HepG2 (cell line): ENCODE data around the gene LHFPL2. TPM values are rescaled to one million over a fixed set of nuclear protein-coding genes. Genes with fewer than 3 reads are reported as not detected.
A peak's percentile ranks its signal among the peaks of the same experiment; 100 is the strongest.

Experiments used
- ATAC-seq: fragments of 200-7000 bp; cut with Tn5 transposase; 3 replicates; pipeline ENCODE4 v1.9.1; 2020; ENCODE audit warnings: mild to moderate bottlenecking, moderate library complexity
- BruUV-seq: library from RNA; stranded (reverse); fragments of 400-500 nt; replicated peaks from 2 replicates; lab custom pipeline; 2021; lab: Mats Ljungman, UMichigan
- CTCF ChIA-PET: fragments of 300-600 bp; formaldehyde crosslinking; extraction: SDS; loops from one replicate; lab custom pipeline; 2021; ENCODE audit warnings: low total read pairs, inconsistent platforms, low intra/inter-chr PET ratio; lab: Yijun Ruan, JAX
- POLR2A ChIA-PET: fragments of 350-600 bp; sonication (Branson Sonifier 250); formaldehyde crosslinking; loops from one replicate; lab custom pipeline; 2020; ENCODE audit warnings: antibody characterized with exemption, inconsistent platforms; lab: Yijun Ruan, JAX
- DNase-seq: peaks from one replicate; pipeline ENCODE4 v3.0.0-alpha.2; 2015; ENCODE audit warnings: low spot score
- FAIRE-seq: peaks from 3 replicates; lab custom pipeline; 2011; peaks lifted over from hg19 to GRCh38; lab: Jason Lieb, UNC
- H2AFZ ChIP-seq: one replicate; pipeline ENCODE4 v1.6.1; 2011; ENCODE audit warnings: low read length, inconsistent platforms
- H3K27ac ChIP-seq: fragments of 300-600 bp; 3 replicates; pipeline ENCODE4 v1.8.0; 2011; ENCODE audit warnings: mixed run types, mild to moderate bottlenecking, mixed read lengths, low read length, inconsistent platforms; ENCODE audit not compliant: insufficient read depth; ENCODE audit errors: extremely low read length
- H3K27me3 ChIP-seq, 2 experiments: fragments of 200-600 bp in 1 of 2; 2 replicates in 1 of 2; 3 replicates in 1 of 2; pipeline versions ENCODE4 v1.6.0 to v1.8.0; 2011; ENCODE audit warnings: low read length in 2 of 2, mild to moderate bottlenecking in 2 of 2, moderate library complexity in 2 of 2, inconsistent platforms in 1 of 2; ENCODE audit not compliant: insufficient read depth in 2 of 2, control insufficient read depth in 1 of 2
- H3K36me3 ChIP-seq, 2 experiments: fragments of 200-600 bp in 1 of 2; replicated peaks in 1 of 2; 2 replicates in 1 of 2; 3 replicates in 1 of 2; pipeline versions ENCODE4 v1.5.1 to v1.8.0; 2011; ENCODE audit warnings: low read length in 2 of 2, inconsistent platforms in 1 of 2; ENCODE audit not compliant: insufficient read depth in 2 of 2, control insufficient read depth in 1 of 2
- H3K4me1 ChIP-seq: 2 replicates; pipeline ENCODE4 v1.5.1; 2012; ENCODE audit warnings: low read length, inconsistent platforms; ENCODE audit not compliant: insufficient read depth
- H3K4me2 ChIP-seq: 2 replicates; pipeline ENCODE4 v1.6.0; 2011; ENCODE audit warnings: low read depth, low read length, inconsistent platforms
- H3K4me3 ChIP-seq, 3 experiments: fragments of 200-600 bp in 1 of 3; sonication (generic), shearing (Covaris generic) in 1 of 3; replicated peaks in 1 of 3; 2 replicates each; pipeline ENCODE4 v1.5.1; 2011 to 2016; ENCODE audit warnings: low read length in 3 of 3, inconsistent platforms in 2 of 3, low read depth in 2 of 3, mild to moderate bottlenecking in 2 of 3, control low read depth in 1 of 3, mixed read lengths in 1 of 3; ENCODE audit not compliant: insufficient read depth in 1 of 3
- H3K79me2 ChIP-seq: one replicate; pipeline ENCODE4 v1.6.1; 2011; ENCODE audit warnings: low read length, inconsistent platforms; ENCODE audit not compliant: insufficient read depth
- H3K9ac ChIP-seq: 2 replicates; pipeline ENCODE4 v1.6.0; 2011; ENCODE audit warnings: mild to moderate bottlenecking, low read depth, low read length, inconsistent platforms; ENCODE audit not compliant: insufficient read depth
- H3K9me3 ChIP-seq: 2 replicates; pipeline ENCODE4 v1.5.1; 2012; ENCODE audit warnings: mild to moderate bottlenecking, low read length
- H4K20me1 ChIP-seq: 2 replicates; pipeline ENCODE4 v1.6.0; 2011; ENCODE audit warnings: inconsistent platforms, mild to moderate bottlenecking, low read length, moderate library complexity; ENCODE audit not compliant: insufficient read depth
- ARID3A ChIP-seq: IDR thresholded peaks from 2 replicates; pipeline ENCODE4 v1.6.1; 2012; ENCODE audit warnings: low read depth, low read length, improper control_type of control experiment
- ATRX ChIP-seq: sonication (generic); formaldehyde crosslinking; IDR thresholded peaks from 2 replicates; pipeline ENCODE4 v1.4.0; 2020; ENCODE audit warnings: missing genetic modification reagents, borderline replicate concordance
- DMAP1 ChIP-seq: IDR thresholded peaks from 2 replicates; pipeline ENCODE4 v1.6.1; 2016
- FOSL1 ChIP-seq: sonication (generic); formaldehyde crosslinking; IDR thresholded peaks from 2 replicates; pipeline ENCODE4 v1.9.0; 2021; ENCODE audit warnings: missing genetic modification reagents, borderline replicate concordance
- FOXA1 ChIP-seq, 2 experiments: fragments of 450-650 bp in 1 of 2; sonication (generic) in 1 of 2; formaldehyde crosslinking in 1 of 2; IDR thresholded peaks; 2 replicates each; pipeline versions ENCODE4 v1.4.0 to v1.6.1; 2016 to 2020; ENCODE audit warnings: missing genetic modification reagents in 1 of 2
- MIER2 ChIP-seq: IDR thresholded peaks from 2 replicates; pipeline ENCODE4 v1.6.1; 2016; ENCODE audit warnings: missing biosample characterization, missing genetic modification reagents
- NR2F6 ChIP-seq, 2 experiments: IDR thresholded peaks; 2 replicates each; pipeline ENCODE4 v1.6.1; 2016; ENCODE audit warnings: antibody characterized with exemption in 1 of 2, mild to moderate bottlenecking in 1 of 2
- PPARG ChIP-seq: conservative IDR thresholded peaks from 2 replicates; pipeline ENCODE4 v1.6.1; 2016; ENCODE audit warnings: missing biosample characterization, missing genetic modification reagents
- SOX13 ChIP-seq, 3 experiments: fragments of 450-650 bp in 1 of 3; sonication (generic) in 1 of 3; formaldehyde crosslinking in 1 of 3; IDR thresholded peaks in 2 of 3; conservative IDR thresholded peaks in 1 of 3; 2 replicates each; pipeline versions ENCODE4 v1.5.0 to v1.6.1; 2016 to 2020; ENCODE audit warnings: antibody characterized with exemption in 1 of 3, mild to moderate bottlenecking in 1 of 3, missing compliant biosample characterization in 1 of 3, missing genetic modification reagents in 1 of 3, moderate library complexity in 1 of 3
- SOX6 ChIP-seq, 2 experiments: fragments of 450-650 bp in 1 of 2; sonication (generic) in 1 of 2; formaldehyde crosslinking in 1 of 2; IDR thresholded peaks; 2 replicates each; pipeline versions ENCODE4 v1.4.0 to v1.6.1; 2017 to 2020; ENCODE audit warnings: antibody characterized with exemption in 1 of 2, mild to moderate bottlenecking in 1 of 2, missing genetic modification reagents in 1 of 2
- STAG1 ChIP-seq: sonication (generic); formaldehyde crosslinking; IDR thresholded peaks from 2 replicates; pipeline ENCODE4 v1.4.0; 2020; ENCODE audit warnings: missing genetic modification reagents
- TBX2 ChIP-seq: sonication (generic); formaldehyde crosslinking; IDR thresholded peaks from 2 replicates; pipeline ENCODE4 v1.5.0; 2020; ENCODE audit warnings: missing genetic modification reagents, mild to moderate bottlenecking, borderline replicate concordance
- ZKSCAN8 ChIP-seq: IDR thresholded peaks from 2 replicates; pipeline ENCODE4 v1.6.1; 2016; ENCODE audit warnings: borderline replicate concordance, missing genetic modification reagents, missing compliant biosample characterization
- WGBS: methylation state at CpG from one replicate; pipeline ENCODE4 v1.1.6; 2017; ENCODE audit warnings: low lambda C conversion rate; 5-methylcytosine and 5-hydroxymethylcytosine counted together
- in situ Hi-C: cut with HindIII; loops from 2 replicates; pipeline ENCODE4 v1.10.0; 2017; ENCODE audit warnings: low pct_unique_long_range_greater_than_20kb; ENCODE audit not compliant: extremely low pct_ligation_motif_present
- intact Hi-C: fragments of 100-400 bp; cut with micrococcal nuclease; formaldehyde crosslinking; loops from one replicate; pipeline ENCODE4 v1.10.0; 2022; ENCODE audit not compliant: unreplicated experiment
- polyA plus RNA-seq, 8 experiments: library from polyadenylated mRNA; depleted of rRNA in 3 of 8; stranded (reverse) in 7 of 8; unstranded in 1 of 8; fragments of >200 nt; fragmentation: Illumina TruSeq in 4 of 8; extraction: Trizol in 4 of 8; gene quantifications; 2 replicates each; pipeline versions ENCODE4 v1.2.1 to v1.2.3, GENCODE V29; 2011 to 2016; ENCODE audit warnings: low read depth in 4 of 8, missing spikeins in 1 of 8, mixed read lengths in 1 of 8; ENCODE audit not compliant: insufficient read depth in 1 of 8
- total RNA-seq, 5 experiments: library from RNA; depleted of rRNA; stranded (reverse); fragments of >200 nt; fragmentation: Illumina TruSeq; extraction: Trizol; gene quantifications; 2 replicates each; pipeline ENCODE4 v1.2.3, GENCODE V29; 2016; ENCODE audit warnings: low read depth in 1 of 5

Gene LHFPL2
- total and polyA plus RNA-seq, 2 of the 13 experiments (the other 11 are each of a cell fraction or from before 2014, with no cell fraction given): 6.0 to 20.0 TPM

GRCh38 chr5:78522476-78523260 lies 125.9 kb downstream of the LHFPL2 start (continued):
- no peak for TF ChIP-seq ARID3A
- TF ChIP-seq ZKSCAN8: no peak
- no peak for TF ChIP-seq ATRX
- no peak for TF ChIP-seq STAG1 (CRISPR knock-in tag)
- TF ChIP-seq DMAP1 (CRISPR knock-in tag): no peak

- DNase-seq (no peak), ATAC-seq (no peak), FAIRE-seq (no peak)
- Histone ChIP-seq H3K4me1 (peaks cover 59% of the 10 kb centered on the region), H2AFZ (no peak overlapping the region), H3K79me2 (peaks cover 3% of the 10 kb centered on the region), H3K4me2 (no peak overlapping the region), H3K4me3 (no peak overlapping the region), H3K9ac (no peak overlapping the region), H3K36me3 (peaks cover 0 to 4% of the 10 kb centered on the region in 2 experiments; a peak in 2 of 5 replicates), H3K9me3 (no peaks in the 10 kb centered on the region), H3K27me3 (no peaks in the 10 kb centered on the region), H3K27ac (no peak overlapping the region), H4K20me1 (no peaks in the 10 kb centered on the region)
- no TSS peak for BruUV-seq
- TF ChIP-seq FOSL1 (CRISPR knock-in tag) (no peak), MIER2 (CRISPR knock-in tag) (no peak), TBX2 (peak; percentile 25; the same call in 1 of the 2 replicates), DMAP1 (CRISPR knock-in tag) (no peak), FOXA1 (IDR thresholded peaks at IDR 0.05) (no peak), FOXA1 (CRISPR knock-in tag; IDR thresholded peaks at IDR 0.05) (0 out of 2 replicates have a peak, but pooled peaks have one; percentile 18), SOX13 (IDR thresholded peaks at IDR 0.05) (no peak), SOX13 (CRISPR knock-in tag; conservative IDR thresholded peaks at IDR 0.05 in 1 of 2, IDR thresholded peaks at IDR 0.05 in 1 of 2) (peak in 1 of 2 experiments; percentile 64; a peak in 2 of 4 replicates), PPARG (CRISPR knock-in tag) (0 out of 2 replicates have a peak, but pooled peaks have one; percentile 18), NR2F6 (IDR thresholded peaks at IDR 0.05) (0 out of 2 replicates have a peak, but pooled peaks have one; percentile 24), NR2F6 (CRISPR knock-in tag; IDR thresholded peaks at IDR 0.05) (no peak), SOX6 (IDR thresholded peaks at IDR 0.05) (no peak), SOX6 (CRISPR knock-in tag; IDR thresholded peaks at IDR 0.05) (0 out of 2 replicates have a peak, but pooled peaks have one; percentile 40)
- 69% methylated on average over 2 of the region's 2 CpGs for whole genome bisulfite sequencing
- CTCF ChIA-PET: no interaction called here
- intact Hi-C loops (no loop called here), in situ Hi-C loops (no loop called here)
- POLR2A ChIA-PET: no interaction called here
Observed at GRCh38 chr5:78521455-78521854, 127.1 kb downstream of the LHFPL2 start.
